OCI-M1 (cell line): ENCODE results near the gene KIZ.

Experiments
- DNase-seq: peaks from one replicate; lab custom pipeline; 2025; lab: John Stamatoyannopoulos, UW

Gene KIZ

GRCh38 chr20:21266191-21266536 lies 140.3 kb downstream of the KIZ start:
- DNase-seq: no peak

GRCh38 chr20:21269772-21270171 lies 143.9 kb downstream of the KIZ start:
- DNase-seq: no peak

GRCh38 chr20:21270806-21271205 lies 144.9 kb downstream of the KIZ start:
- no peak for DNase-seq

- DNase-seq: no peak
Measured at GRCh38 chr20:21272279-21272678, 146.4 kb downstream of the KIZ start.

GRCh38 chr20:21272679-21273078 lies 146.8 kb downstream of the KIZ start:
- DNase-seq: no peak

GRCh38 chr20:21273755-21274386 lies 148.0 kb downstream of the KIZ start:
- no peak for DNase-seq

DNA sequence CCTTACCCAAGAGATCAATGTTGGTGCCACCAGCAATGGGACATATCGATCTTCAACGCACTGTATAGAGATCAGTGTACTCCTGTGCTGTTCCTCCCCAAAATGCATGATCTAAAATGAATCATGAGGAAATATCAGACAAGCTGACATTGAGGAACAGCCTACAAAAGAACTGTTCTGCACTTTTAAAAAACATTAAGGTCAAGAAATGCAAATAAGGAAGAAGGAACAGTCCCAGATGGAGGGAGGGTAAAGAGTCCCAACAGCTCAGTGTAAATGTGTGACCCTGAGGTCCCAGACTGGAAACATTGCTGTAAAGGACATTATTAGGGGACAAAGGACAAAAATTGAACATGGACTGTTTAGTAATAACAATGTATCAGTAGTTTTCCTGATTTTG lies 152.9 kb downstream of the KIZ start:
- DNase-seq: no peak

DNA sequence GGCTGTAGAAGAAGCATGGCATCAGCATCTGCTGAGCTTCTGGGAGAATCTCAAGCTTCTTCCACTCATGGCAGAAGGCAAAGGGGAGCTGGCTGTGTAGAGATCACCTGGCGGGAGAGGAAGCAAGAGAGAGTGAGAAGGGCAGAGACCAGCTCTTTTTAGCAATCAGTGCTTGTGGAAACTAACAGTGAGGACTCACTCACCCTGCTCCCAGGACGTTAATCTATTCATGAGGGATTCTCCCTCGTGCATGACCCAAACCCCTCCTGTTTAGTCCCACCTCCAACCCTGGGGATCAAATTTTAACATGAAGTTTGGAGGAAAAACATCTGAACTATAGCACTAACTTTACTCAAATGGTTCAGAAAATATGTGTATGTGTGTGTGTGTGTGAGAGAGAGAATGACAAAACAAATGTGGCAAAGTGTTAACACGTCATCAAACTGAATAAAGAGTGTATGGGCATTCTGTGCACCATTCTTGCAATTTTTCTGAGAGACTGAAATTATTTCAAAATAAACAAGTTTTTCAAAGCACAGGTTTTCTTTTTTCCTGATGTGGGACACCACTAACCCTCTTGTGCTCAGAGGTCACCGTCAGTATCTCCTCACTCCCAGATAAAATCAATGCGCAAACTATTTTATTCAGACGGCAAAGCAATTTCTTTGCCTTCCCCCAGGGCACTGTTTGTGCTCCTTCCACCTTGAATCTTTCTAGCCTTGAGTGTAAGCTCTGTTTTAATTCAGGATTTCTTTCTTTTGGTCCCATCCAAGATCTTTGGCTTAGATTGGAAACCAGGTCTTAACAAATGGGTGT lies 154.0 kb downstream of the KIZ start:
- DNase-seq: no peak

GRCh38 chr20:21280522-21281016 lies 154.7 kb downstream of the KIZ start:
- no peak for DNase-seq

- no peak for DNase-seq
Measured at GRCh38 chr20:21286775-21287174, 160.9 kb downstream of the KIZ start.

GRCh38 chr20:21288587-21289370 lies 162.9 kb downstream of the KIZ start:
- DNase-seq: no peak

GRCh38 chr20:21289651-21290050 lies 163.8 kb downstream of the KIZ start:
- DNase-seq: no peak

DNA sequence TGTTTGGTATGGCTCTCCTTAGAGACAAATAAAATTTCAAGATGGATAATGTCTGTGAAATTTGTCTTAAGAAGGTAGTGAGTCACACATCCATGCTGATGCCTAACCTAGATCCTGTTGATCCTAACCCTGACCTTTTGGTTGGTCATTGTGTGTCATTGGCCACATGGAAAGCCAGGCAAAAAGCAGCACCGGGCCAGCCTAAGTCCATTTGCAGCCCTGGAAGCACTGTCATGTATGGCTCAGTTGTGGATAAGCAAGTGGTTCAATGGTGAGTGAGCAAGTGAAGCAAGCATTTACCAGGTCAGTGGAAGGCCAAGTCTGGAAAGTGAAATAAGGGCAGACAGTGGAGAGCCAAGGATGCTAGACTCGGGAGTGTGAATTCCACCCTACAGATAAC lies 165.1 kb downstream of the KIZ start:
- no peak for DNase-seq

DNA sequence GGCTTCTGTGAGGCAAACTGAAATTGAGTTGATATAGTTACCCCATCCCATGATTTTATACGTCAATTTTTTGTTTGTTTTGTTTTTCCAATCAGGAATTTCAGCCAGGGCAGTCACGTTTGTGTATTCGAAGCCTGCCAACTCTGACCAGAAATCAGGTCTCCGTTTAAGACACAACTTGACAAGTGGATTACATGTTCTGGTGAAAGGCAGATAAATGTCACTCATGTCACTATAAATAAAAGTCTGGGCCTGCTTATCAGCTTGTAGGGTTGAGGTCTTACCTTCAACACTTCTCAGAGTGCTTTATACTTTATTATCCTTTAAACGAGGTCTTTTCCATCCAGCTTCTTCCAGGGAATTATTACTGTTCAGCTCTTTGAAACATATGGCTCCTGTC lies 168.9 kb downstream of the KIZ start:
- DNase-seq: no peak
